IPS-11a (cell line): ENCODE results near the gene ZNF330.

Experiments
- H3K4me3 ChIP-seq: one replicate; pipeline ENCODE4 v1.5.1; 2013; ENCODE audit warnings: low read depth, low read length, control low read depth

Gene ZNF330

GRCh38 chr4:141229408-141230101 is 8.9 kb downstream of the ZNF330 start:
- H3K4me3 ChIP-seq: no peak overlapping the region

- no peak overlapping the region for H3K4me3 ChIP-seq
Measured at GRCh38 chr4:141233673-141234072, 13.0 kb downstream of the ZNF330 start.

DNA sequence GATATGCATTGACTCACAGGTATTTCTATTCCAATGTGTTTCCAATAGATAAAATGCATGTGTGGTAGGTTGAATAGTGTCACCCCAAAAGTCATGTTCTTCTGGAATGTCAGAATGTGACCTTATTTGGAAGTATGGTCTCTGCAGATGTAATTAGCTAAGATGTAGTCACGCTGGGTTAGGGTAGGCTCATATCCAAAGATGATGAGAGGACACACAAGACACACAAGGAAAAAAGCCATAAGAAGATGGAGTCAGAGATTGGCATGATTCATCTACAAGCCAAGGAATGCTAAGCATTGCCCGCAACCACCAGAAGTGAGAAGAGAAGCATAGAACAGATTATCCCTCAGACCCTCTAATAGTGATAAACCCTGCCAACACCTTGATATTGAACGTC is 17.5 kb downstream of the ZNF330 start:
- no peak overlapping the region for H3K4me3 ChIP-seq

- no peak overlapping the region for H3K4me3 ChIP-seq
Measured at GRCh38 chr4:141240259-141240658, 19.6 kb downstream of the ZNF330 start.

DNA sequence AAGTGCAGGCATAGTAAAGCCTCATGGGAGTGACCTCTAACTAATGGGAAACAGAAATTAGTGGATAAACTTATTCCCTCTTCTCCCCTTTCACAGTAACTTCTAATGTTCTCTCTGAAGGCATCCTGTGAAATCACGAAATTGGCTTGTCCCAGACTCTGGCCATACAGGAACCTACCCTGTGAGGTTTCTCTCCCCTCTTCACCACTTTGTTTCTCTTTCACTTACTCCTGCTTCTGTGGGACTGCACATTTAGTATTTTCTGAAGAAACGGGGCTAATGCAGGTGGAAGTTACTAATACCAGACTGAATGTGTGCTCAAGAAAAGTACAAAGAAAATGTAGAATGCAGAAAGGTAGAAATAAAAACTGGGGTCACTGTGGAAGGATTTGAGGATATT is 20.0 kb downstream of the ZNF330 start:
- H3K4me3 ChIP-seq: no peak overlapping the region

- no peak overlapping the region for H3K4me3 ChIP-seq
Measured at GRCh38 chr4:141241986-141242385, 21.3 kb downstream of the ZNF330 start.

- no peak overlapping the region for H3K4me3 ChIP-seq
Measured at GRCh38 chr4:141244419-141244818, 23.7 kb downstream of the ZNF330 start.

DNA sequence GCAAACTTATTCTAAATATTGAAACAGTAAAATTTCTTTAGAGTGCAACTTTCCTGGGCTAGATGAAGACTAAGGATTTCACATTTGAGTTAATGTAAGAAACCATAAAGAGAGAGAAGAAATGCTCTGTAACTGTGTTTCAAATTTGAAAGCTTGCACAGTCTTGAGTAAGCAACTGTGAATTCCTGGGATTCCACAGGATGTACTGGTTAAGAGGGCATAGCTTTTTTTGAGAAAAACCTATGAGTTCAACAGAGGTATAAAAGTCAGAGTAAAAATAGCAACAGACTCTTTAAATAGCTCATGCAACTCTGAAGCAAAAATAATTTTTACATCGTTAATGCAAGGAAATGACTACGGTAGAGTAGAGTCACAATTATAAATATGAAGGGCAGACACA is 25.5 kb downstream of the ZNF330 start:
- H3K4me3 ChIP-seq: no peak overlapping the region

GRCh38 chr4:141246683-141247429 is 26.2 kb downstream of the ZNF330 start:
- no peak overlapping the region for H3K4me3 ChIP-seq

GRCh38 chr4:141247430-141247780 is 26.7 kb downstream of the ZNF330 start:
- no peak overlapping the region for H3K4me3 ChIP-seq

GRCh38 chr4:141248029-141248428 is 27.3 kb downstream of the ZNF330 start:
- H3K4me3 ChIP-seq: no peak overlapping the region

GRCh38 chr4:141248486-141248885 is 27.8 kb downstream of the ZNF330 start:
- no peak overlapping the region for H3K4me3 ChIP-seq

DNA sequence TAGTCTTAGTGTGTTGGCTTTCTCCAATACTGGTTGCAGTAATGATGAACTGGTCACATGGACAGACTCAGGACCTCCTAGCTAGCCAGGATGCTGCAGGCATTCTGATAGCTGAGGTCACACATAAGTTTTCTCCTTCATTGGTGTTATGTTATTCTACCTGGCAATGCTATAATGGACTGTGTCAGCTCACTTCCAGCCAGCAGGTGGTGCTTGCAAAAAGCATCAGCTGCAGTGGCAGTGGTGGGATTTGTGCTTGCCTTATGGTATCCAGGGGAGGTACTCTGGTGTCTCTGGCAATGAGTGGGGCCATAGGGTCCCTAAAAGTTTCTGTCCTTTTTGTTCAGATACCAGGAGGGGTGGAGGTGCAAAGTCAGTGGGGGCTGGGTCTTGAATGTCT is 33.6 kb downstream of the ZNF330 start:
- H3K4me3 ChIP-seq: no peak overlapping the region

- no peak overlapping the region for H3K4me3 ChIP-seq
Measured at GRCh38 chr4:141255016-141255415, 34.3 kb downstream of the ZNF330 start.

GRCh38 chr4:141258558-141258957 is 37.9 kb downstream of the ZNF330 start:
- no peak overlapping the region for H3K4me3 ChIP-seq

GRCh38 chr4:141275834-141276233 is 55.1 kb downstream of the ZNF330 start:
- H3K4me3 ChIP-seq: no peak overlapping the region

DNA sequence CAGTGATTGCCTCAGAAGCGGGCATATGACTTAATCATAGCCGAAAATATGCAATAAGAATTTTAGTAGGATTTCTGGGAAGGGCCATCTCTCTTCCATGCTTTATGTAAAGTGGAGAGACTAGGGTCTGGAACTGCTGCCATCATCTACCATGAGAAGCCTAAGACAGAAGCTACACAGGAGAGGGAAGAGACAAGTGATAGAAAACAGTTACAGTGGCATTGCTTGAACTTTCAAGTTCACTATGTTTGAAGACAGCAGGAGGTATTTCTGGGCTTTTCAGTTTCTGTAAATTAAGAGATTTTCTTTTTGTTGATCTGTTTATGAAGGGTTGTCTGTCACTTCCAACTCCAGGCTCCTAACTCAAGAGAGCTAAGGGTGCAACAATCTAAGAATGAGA is 62.5 kb downstream of the ZNF330 start:
- no peak overlapping the region for H3K4me3 ChIP-seq

- no peak overlapping the region for H3K4me3 ChIP-seq
Measured at GRCh38 chr4:141283563-141283962, 62.9 kb downstream of the ZNF330 start.
